GM21381 (cell line): Measurements from ENCODE around the gene VSNL1.

Source experiments
- ATAC-seq: cut with Tn5 transposase; IDR thresholded peaks from one replicate; pipeline ENCODE4 v1.9.1; 2021; ENCODE audit warnings: mild to moderate bottlenecking, moderate library complexity; ENCODE audit not compliant: unreplicated experiment

The VSNL1 gene

GRCh38 chr2:17640406-17640805 lies 99.9 kb downstream of the VSNL1 start:
- no peak for ATAC-seq

GRCh38 chr2:17643031-17643615 lies 102.6 kb downstream of the VSNL1 start:
- no peak for ATAC-seq

GRCh38 chr2:17644997-17645720 lies 104.7 kb downstream of the VSNL1 start:
- no peak for ATAC-seq

GRCh38 chr2:17646081-17646554 lies 105.6 kb downstream of the VSNL1 start:
- peak; percentile 88 for ATAC-seq

GRCh38 chr2:17646838-17647701 lies 106.6 kb downstream of the VSNL1 start:
- ATAC-seq, result no peak

GRCh38 chr2:17648581-17648980 lies 108.1 kb downstream of the VSNL1 start:
- ATAC-seq, result no peak

GRCh38 chr2:17649026-17649425 lies 108.5 kb downstream of the VSNL1 start:
- ATAC-seq, result no peak

- no peak for ATAC-seq
Observed at GRCh38 chr2:17652681-17653394, 112.3 kb downstream of the VSNL1 start.

- ATAC-seq, result no peak
Observed at GRCh38 chr2:17657759-17658158, 117.3 kb downstream of the VSNL1 start.

GRCh38 chr2:17658251-17658843 lies 117.9 kb downstream of the VSNL1 start:
- no peak for ATAC-seq

GRCh38 chr2:17660219-17660618 lies 119.7 kb downstream of the VSNL1 start:
- ATAC-seq, result no peak

- no peak for ATAC-seq
Observed at GRCh38 chr2:17661460-17661859, 121.0 kb downstream of the VSNL1 start.

GRCh38 chr2:17662723-17663122 lies 122.2 kb downstream of the VSNL1 start:
- no peak for ATAC-seq

- no peak for ATAC-seq
Observed at GRCh38 chr2:17664534-17664933, 124.0 kb downstream of the VSNL1 start.

- ATAC-seq, result no peak
Observed at GRCh38 chr2:17667898-17668297, 127.4 kb downstream of the VSNL1 start.

GRCh38 chr2:17672583-17673317 lies 132.3 kb downstream of the VSNL1 start:
- peak; percentile 42 for ATAC-seq

- no peak for ATAC-seq
Observed at GRCh38 chr2:17674817-17675216, 134.3 kb downstream of the VSNL1 start.

GRCh38 chr2:17680119-17680518 lies 139.6 kb downstream of the VSNL1 start:
- no peak for ATAC-seq

GRCh38 chr2:17682098-17682857 lies 141.8 kb downstream of the VSNL1 start:
- ATAC-seq, result no peak
